Tibial artery (tissue), 4 donors: ENCODE measurements around the gene PRRG4.

Source experiments
- DNase-seq, 2 donors: peaks; one replicate each; pipeline ENCODE4 v3.0.0-alpha.2; 2019
- H3K27ac ChIP-seq, 2 donors: fragments of 200-600 bp; sonication (generic) in 1 of 2; 1 replicate in 1 of 2; 2 replicates in 1 of 2; pipeline ENCODE4 v1.5.1; 2018 to 2019; ENCODE audit warnings: mild to moderate bottlenecking in 1 of 2
- H3K27me3 ChIP-seq, 2 donors: fragments of 200-600 bp; sonication (generic) in 1 of 2; one replicate each; pipeline versions ENCODE4 v1.5.1 to v1.6.0; 2016 to 2019
- H3K36me3 ChIP-seq, 3 donors: fragments of 200-600 bp; sonication (generic) in 2 of 3; one replicate each; pipeline ENCODE4 v1.5.1; 2016 to 2019; ENCODE audit warnings: mild to moderate bottlenecking in 2 of 3
- H3K4me1 ChIP-seq, 4 donors: fragments of 200-600 bp; sonication (generic) in 2 of 4; 1 replicate in 3 of 4; 2 replicates in 1 of 4; pipeline ENCODE4 v1.5.1; 2016 to 2019
- H3K4me3 ChIP-seq, 2 donors: fragments of 200-600 bp; sonication (generic) in 1 of 2; 1 replicate in 1 of 2; 2 replicates in 1 of 2; pipeline ENCODE4 v1.5.1; 2018 to 2019; ENCODE audit warnings: mild to moderate bottlenecking in 2 of 2
- H3K9me3 ChIP-seq, 3 donors: fragments of 200-600 bp; sonication (generic) in 1 of 3; one replicate each; pipeline ENCODE4 v1.5.1; 2016 to 2019
- intact Hi-C: fragments of 100-400 bp; cut with DNase I; formaldehyde crosslinking; loops from one replicate; pipeline ENCODE4 v1.15.0; 2023; ENCODE audit warnings: low total_unique reads
- TF ChIP-seq, protein P1 (sequence below), 2 experiments: fragments of 200-600 bp in 1 of 2; fragments of 450-650 bp in 1 of 2; IDR thresholded peaks; one replicate each; pipeline ENCODE4 v1.5.1; 2017 to 2019; ENCODE audit warnings: antibody characterized with exemption in 2 of 2, mild to moderate bottlenecking in 1 of 2, moderate library complexity in 1 of 2

PRRG4 gene

DNA sequence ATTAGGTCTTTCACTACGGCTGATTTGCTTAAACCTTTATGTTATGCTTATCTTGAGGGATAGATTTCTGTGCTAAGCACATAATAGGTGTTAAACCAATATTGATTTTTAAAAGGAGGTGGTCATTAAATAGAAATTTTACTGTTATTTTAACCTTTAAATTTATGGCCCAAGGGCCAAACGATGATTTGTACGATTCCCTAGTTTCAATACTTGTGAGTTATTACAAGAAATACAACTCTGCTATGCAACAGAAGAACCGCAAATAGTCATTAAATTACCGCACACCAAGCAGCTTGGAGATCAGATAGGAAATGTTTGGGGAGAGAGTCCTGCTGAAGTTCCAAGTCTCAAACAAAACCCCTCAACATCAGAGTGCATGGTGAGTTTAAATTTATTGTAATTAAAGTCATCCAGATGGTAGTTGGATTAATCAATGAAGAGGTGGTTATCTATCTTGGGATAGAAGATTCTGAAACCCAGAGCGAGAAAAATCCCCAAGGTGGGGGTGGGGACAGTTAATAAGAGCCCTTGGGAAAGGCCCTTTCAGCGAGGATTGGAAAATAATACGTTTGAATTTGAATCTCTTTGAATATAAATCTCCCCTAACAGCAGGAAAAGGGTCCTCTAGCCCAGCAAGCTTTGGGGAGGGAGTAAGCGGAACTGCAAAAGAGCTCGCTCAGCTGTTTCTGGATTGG lies 62.1 kb downstream of the PRRG4 start:
- intact Hi-C loops: no loop called here
- TF ChIP-seq, protein P1, sequence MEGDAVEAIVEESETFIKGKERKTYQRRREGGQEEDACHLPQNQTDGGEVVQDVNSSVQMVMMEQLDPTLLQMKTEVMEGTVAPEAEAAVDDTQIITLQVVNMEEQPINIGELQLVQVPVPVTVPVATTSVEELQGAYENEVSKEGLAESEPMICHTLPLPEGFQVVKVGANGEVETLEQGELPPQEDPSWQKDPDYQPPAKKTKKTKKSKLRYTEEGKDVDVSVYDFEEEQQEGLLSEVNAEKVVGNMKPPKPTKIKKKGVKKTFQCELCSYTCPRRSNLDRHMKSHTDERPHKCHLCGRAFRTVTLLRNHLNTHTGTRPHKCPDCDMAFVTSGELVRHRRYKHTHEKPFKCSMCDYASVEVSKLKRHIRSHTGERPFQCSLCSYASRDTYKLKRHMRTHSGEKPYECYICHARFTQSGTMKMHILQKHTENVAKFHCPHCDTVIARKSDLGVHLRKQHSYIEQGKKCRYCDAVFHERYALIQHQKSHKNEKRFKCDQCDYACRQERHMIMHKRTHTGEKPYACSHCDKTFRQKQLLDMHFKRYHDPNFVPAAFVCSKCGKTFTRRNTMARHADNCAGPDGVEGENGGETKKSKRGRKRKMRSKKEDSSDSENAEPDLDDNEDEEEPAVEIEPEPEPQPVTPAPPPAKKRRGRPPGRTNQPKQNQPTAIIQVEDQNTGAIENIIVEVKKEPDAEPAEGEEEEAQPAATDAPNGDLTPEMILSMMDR (IDR thresholded peaks at IDR 0.05): no peak
- Histone ChIP-seq H3K27ac (peak overlapping the region; percentile 80 to 83), H3K36me3 (no peaks in the 10 kb centered on the region), H3K4me1 (peaks cover 0 to 19% (median 5%) of the 10 kb centered on the region in 4 donors), H3K9me3 (no peaks in the 10 kb centered on the region), H3K27me3 (no peaks in the 10 kb centered on the region), H3K4me3 (peak overlapping the region; percentile 63 to 69)
- DNase-seq: no peak

DNA sequence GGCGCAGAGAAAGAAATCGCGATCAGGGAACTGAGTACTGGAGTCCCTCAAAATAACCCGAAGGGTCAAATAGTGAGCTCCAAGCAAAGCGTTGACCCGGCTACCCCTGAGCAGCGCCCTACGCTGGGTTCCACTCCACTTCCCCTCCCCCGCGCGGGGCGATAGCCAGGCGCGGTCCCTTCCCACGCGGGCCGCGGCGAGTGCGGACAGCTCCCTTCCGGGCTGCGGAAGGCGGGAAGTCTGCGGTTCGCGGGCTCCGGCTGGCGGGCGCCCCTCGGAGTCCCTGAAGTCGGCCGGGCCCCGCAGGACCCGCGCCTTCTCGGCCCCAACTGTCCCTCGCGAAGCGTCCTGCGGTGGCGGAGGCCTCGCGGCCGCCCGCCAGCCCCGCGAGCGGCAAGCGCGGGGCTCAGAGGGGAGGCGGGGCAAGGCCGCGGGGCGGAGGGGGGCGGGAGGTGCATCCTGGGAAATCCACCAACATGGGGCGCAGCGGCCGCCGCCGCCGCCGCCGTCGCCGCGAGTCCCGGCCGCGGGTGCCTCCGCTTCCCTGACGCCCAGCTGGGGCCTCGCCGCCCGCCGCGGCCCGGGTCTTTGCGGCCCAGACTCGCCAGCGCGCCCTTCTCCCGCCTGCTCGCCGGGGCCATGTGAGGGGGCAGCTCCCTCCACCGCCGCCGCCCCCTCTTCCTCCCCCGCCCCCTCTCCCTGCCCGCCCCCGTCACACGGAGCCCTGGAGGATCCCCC lies 62.8 kb downstream of the PRRG4 start, which contains the start of gene QSER1:
Gene QSER1, plus strand, starts transcription at position 457 of the 738 bp plus-strand sequence. CDS start 315 bp downstream, outside the sequence.
- peak; percentile 72 to 82 for DNase-seq
- Histone ChIP-seq H3K4me1 (peaks cover 0 to 19% (median 5%) of the 10 kb centered on the region in 4 donors), H3K9me3 (no peaks in the 10 kb centered on the region), H3K27ac (peak within 1 kb of the TSS; percentile 80 to 83), H3K27me3 (no peaks in the 10 kb centered on the region), H3K36me3 (no peaks in the 10 kb centered on the region), H3K4me3 (peak within 1 kb of the TSS; percentile 63 to 69)
- TF ChIP-seq, protein P1 (IDR thresholded peaks at IDR 0.05): no peak
- intact Hi-C loops: no loop called here

DNA sequence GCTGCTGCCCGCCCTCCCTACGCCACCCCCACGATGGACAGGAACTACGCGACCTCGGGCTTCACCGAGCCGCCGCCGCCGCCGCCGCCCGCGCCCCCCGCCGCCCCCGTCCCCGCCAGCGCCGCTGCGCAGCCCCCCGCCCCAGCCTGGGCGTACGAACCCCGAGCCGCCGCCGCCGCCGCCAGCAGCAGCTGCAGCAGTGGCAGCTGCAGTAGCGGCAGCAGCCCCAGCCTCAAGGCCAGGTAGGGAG lies 63.3 kb downstream of the PRRG4 start:
- H3K9me3 ChIP-seq: no peaks in the 10 kb centered on the region
- peaks cover 0 to 19% (median 5%) of the 10 kb centered on the region in 4 donors for H3K4me1 ChIP-seq
- H3K36me3 ChIP-seq: no peaks in the 10 kb centered on the region
- H3K4me3 ChIP-seq: peak overlapping the region; percentile 63 to 69
- TF ChIP-seq, protein P1 (IDR thresholded peaks at IDR 0.05): no peak
- peak overlapping the region; percentile 80 to 83 for H3K27ac ChIP-seq
- intact Hi-C loops: no loop called here
- H3K27me3 ChIP-seq: no peaks in the 10 kb centered on the region
- no peak for DNase-seq

DNA sequence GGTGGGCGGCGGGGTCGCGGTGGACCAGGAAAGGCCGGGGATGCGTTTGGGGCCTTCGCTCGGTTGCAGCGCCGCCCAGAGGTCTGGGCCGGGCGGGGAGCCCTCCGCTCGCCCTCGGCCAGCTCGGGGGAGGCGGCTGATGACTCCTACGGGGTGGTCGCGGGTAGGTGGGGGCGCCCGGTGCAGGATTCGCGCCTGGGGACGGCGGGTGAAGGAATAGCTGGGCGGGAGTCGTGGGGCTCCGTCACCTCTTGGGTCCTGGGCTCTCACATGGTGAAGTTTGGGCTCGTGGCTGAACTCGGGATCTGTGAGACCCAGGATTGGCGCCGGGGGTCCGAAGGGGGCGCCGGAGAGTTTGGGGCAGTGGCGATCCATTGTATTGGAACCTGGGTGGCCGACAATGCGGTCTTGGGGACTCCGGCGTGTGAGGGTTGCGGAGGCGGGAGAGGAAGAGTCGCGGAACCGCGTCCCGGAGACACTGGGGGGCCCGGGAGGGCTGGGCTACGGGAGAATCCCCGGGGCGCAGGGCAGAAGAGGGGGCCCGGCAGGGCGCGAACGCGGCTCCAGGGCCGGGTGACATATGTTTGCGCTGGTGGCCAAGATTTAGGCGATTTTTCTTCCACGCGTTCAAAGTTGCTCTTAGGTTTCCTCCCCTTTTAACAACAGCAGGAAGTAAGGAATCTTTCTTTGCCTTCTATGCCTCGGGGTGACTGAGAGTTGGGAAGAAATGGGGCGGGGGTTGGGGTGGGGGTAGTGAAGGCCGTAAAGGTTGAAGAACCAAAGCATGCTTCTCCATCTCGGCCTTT lies 63.8 kb downstream of the PRRG4 start:
- intact Hi-C loops: no loop called here
- peak overlapping the region; percentile 63 to 69 for H3K4me3 ChIP-seq

More for the DNA sequence above, 63.8 kb downstream of the PRRG4 start:
- no peaks in the 10 kb centered on the region for H3K9me3 ChIP-seq
- peaks cover 0 to 19% (median 5%) of the 10 kb centered on the region in 4 donors for H3K4me1 ChIP-seq
- H3K36me3 ChIP-seq: no peaks in the 10 kb centered on the region
- peak; percentile 22 to 71 for DNase-seq
- TF ChIP-seq, protein P1 (IDR thresholded peaks at IDR 0.05): peak in 1 of 2 experiments; percentile 34
- H3K27ac ChIP-seq: peak overlapping the region; percentile 80 to 83
- no peaks in the 10 kb centered on the region for H3K27me3 ChIP-seq
